B cell (primary cell): ENCODE results near the gene ZNF574. TPM values are rescaled to one million over a fixed set of nuclear protein-coding genes. Genes with fewer than 3 reads are reported as not detected.

Source experiments
- ATAC-seq: fragments of 200-7000 bp; cut with Tn5 transposase; one replicate; pipeline ENCODE4 v1.10.0; 2021; ENCODE audit warnings: low read depth, mild to moderate bottlenecking, moderate number of reproducible peaks, moderate library complexity
- CTCF ChIA-PET: fragments of 350-600 bp; sonication (Branson Sonifier 250); formaldehyde crosslinking; loops from one replicate; lab custom pipeline; 2021; ENCODE audit warnings: antibody characterized with exemption, inconsistent platforms; lab: Charles Lee
- POLR2A ChIA-PET: fragments of 350-600 bp; sonication (Branson Sonifier 250); formaldehyde crosslinking; loops from one replicate; lab custom pipeline; 2021; ENCODE audit warnings: antibody characterized with exemption; lab: Charles Lee
- DNase-seq: peaks from one replicate; pipeline ENCODE4 v3.0.0; 2013
- H2AFZ ChIP-seq: 2 replicates; pipeline ENCODE4 v1.6.1; 2012; ENCODE audit warnings: mild to moderate bottlenecking, low read depth, low read length; ENCODE audit not compliant: insufficient read depth, poor library complexity, severe bottlenecking
- H3K27ac ChIP-seq, 2 donors: 1 replicate in 1 of 2; 2 replicates in 1 of 2; pipeline ENCODE4 v1.5.1; 2012 to 2013; ENCODE audit warnings: low read length in 2 of 2, mild to moderate bottlenecking in 2 of 2, moderate library complexity in 1 of 2
- H3K27me3 ChIP-seq, 4 experiments: fragments of 200-600 bp in 1 of 4; sonication (generic) in 1 of 4; replicated peaks in 1 of 4; 1 replicate in 2 of 4; 2 replicates in 2 of 4; pipeline versions ENCODE4 v1.6.1 to v1.7.0; 2013 to 2016; ENCODE audit warnings: low read length in 3 of 4, mild to moderate bottlenecking in 2 of 4, mixed read lengths in 1 of 4, moderate library complexity in 1 of 4; ENCODE audit not compliant: insufficient read depth in 4 of 4, control insufficient read depth in 3 of 4; ENCODE audit errors: control extremely low read depth in 1 of 4
- H3K36me3 ChIP-seq, 2 experiments: replicated peaks in 1 of 2; 1 replicate in 1 of 2; 2 replicates in 1 of 2; pipeline versions ENCODE4 v1.6.1 to v1.7.1; 2013; ENCODE audit warnings: low read length in 1 of 2; ENCODE audit not compliant: insufficient read depth in 2 of 2, control insufficient read depth in 1 of 2; ENCODE audit errors: control extremely low read depth in 1 of 2, extremely low read depth in 1 of 2
- H3K4me1 ChIP-seq, 2 donors: fragments of 200-600 bp in 1 of 2; sonication (generic) in 1 of 2; 1 replicate in 1 of 2; 2 replicates in 1 of 2; pipeline versions ENCODE4 v1.5.1 to v1.6.1; 2013 to 2017; ENCODE audit warnings: low read length in 2 of 2; ENCODE audit not compliant: control insufficient read depth in 2 of 2, insufficient read depth in 2 of 2
- H3K4me2 ChIP-seq: replicated peaks from 2 replicates; pipeline ENCODE3; 2012; ENCODE audit warnings: mild to moderate bottlenecking, low read depth, low read length; ENCODE audit not compliant: poor library complexity, severe bottlenecking
- H3K4me3 ChIP-seq, 5 experiments: fragments of 200-600 bp in 1 of 5; sonication (generic) in 1 of 5; 1 replicate in 3 of 5; 2 replicates in 2 of 5; pipeline versions ENCODE4 v1.5.1 to v1.7.0; 2011 to 2016; ENCODE audit warnings: low read length in 4 of 5, mild to moderate bottlenecking in 4 of 5, low read depth in 2 of 5, control low read depth in 1 of 5, moderate library complexity in 1 of 5; ENCODE audit not compliant: insufficient read depth in 1 of 5; ENCODE audit errors: control extremely low read depth in 1 of 5, extremely low read depth in 1 of 5
- H3K79me2 ChIP-seq: fragments of 200-600 bp; sonication (generic); one replicate; pipeline ENCODE4 v1.6.0; 2016; ENCODE audit warnings: low read length; ENCODE audit not compliant: control insufficient read depth, insufficient read depth
- H3K9ac ChIP-seq: fragments of 200-600 bp; sonication (generic); 2 replicates; pipeline ENCODE4 v1.6.1; 2017; ENCODE audit warnings: mild to moderate bottlenecking, low read length, moderate library complexity
- H3K9me3 ChIP-seq, 3 donors: one replicate each; pipeline versions ENCODE4 v1.6.1 to v1.7.1; 2013; ENCODE audit warnings: low read length in 2 of 3; ENCODE audit not compliant: control insufficient read depth in 2 of 3, insufficient read depth in 1 of 3; ENCODE audit errors: control extremely low read depth in 1 of 3
- H4K20me1 ChIP-seq: 2 replicates; pipeline ENCODE4 v1.6.0; 2012; ENCODE audit warnings: mild to moderate bottlenecking, low read length; ENCODE audit not compliant: insufficient read depth, control insufficient read depth, poor library complexity, severe bottlenecking
- H3K27ac Mint-ChIP-seq: one replicate; pipeline ENCODE4 v1.8.0; 2021; ENCODE audit warnings: mixed read lengths
- H3K27me3 Mint-ChIP-seq: one replicate; pipeline ENCODE4 v1.8.0; 2021; ENCODE audit warnings: mixed read lengths
- H3K4me1 Mint-ChIP-seq: one replicate; pipeline ENCODE4 v1.8.0; 2021; ENCODE audit warnings: mixed read lengths
- H3K4me3 Mint-ChIP-seq: one replicate; pipeline ENCODE4 v1.8.0; 2021; ENCODE audit warnings: mixed read lengths
- H3K9me3 Mint-ChIP-seq: one replicate; pipeline ENCODE4 v1.8.0; 2022; ENCODE audit warnings: mixed read lengths; ENCODE audit not compliant: insufficient read depth
- CTCF ChIP-seq: fragments of 200-600 bp; IDR thresholded peaks from one replicate; pipeline ENCODE4 v1.8.0; 2022; ENCODE audit warnings: antibody characterized with exemption, mild to moderate bottlenecking
- EZH2 ChIP-seq: IDR thresholded peaks from 2 replicates; pipeline ENCODE4 v1.6.1; 2012; ENCODE audit warnings: borderline replicate concordance, low read depth, mild to moderate bottlenecking, moderate library complexity, low read length; ENCODE audit not compliant: insufficient read depth, poor library complexity, severe bottlenecking
- WGBS: methylation state at CpG from one replicate; pipeline ENCODE4 v1.1.5; 2013; ENCODE audit warnings: missing lambda C conversion rate; ENCODE audit not compliant: insufficient coverage; 5-methylcytosine and 5-hydroxymethylcytosine counted together
- intact Hi-C: fragments of 100-400 bp; cut with micrococcal nuclease; formaldehyde crosslinking; loops from one replicate; pipeline ENCODE4 v1.10.0; 2022
- polyA plus RNA-seq: library from polyadenylated mRNA; depleted of rRNA; stranded (reverse); fragments of >200 nt; gene quantifications from 2 replicates; pipeline ENCODE4 v1.2.3, GENCODE V29; 2012
- total RNA-seq, 2 donors: library from RNA; stranded (reverse); fragments of 120-200 nt in 1 of 2; gene quantifications; 1 replicate in 1 of 2; 2 replicates in 1 of 2; pipeline versions ENCODE4 v1.2.3 to v1.2.4, GENCODE V29; 2013 to 2022

Gene ZNF574
- total and polyA plus RNA-seq, 2 donors (not counting 1 experiment from before 2014, with no cell fraction given), result 27.4 to 29.1 TPM

GRCh38 chr19:42030645-42031440, 45.1 kb upstream of the ZNF574 start:
- H3K79me2 ChIP-seq, result no peaks in the 10 kb centered on the region
- H3K36me3 ChIP-seq, result no peaks in the 10 kb centered on the region
- H3K4me1 ChIP-seq, result peaks cover 0 to 5% of the 10 kb centered on the region in 2 donors
- H3K4me2 ChIP-seq, result no peak overlapping the region
- H3K9me3 ChIP-seq, result no peaks in the 10 kb centered on the region
- ChIA-PET CTCF (interaction anchor here (0.7 to 1.4 kb wide), 4 partner anchors 10 to 61 kb away, joined by 3 to 4 read pairs (median 3); no protein-coding TSS in a partner anchor), POLR2A (no interaction called here)
- H3K27me3 ChIP-seq, result peaks cover 0 to 8% (median 0%) of the 10 kb centered on the region in 4 experiments
- H3K9ac ChIP-seq, result no peak overlapping the region
- Mint-ChIP-seq H3K4me1 (peaks cover 6% of the 10 kb centered on the region), H3K9me3 (no peaks in the 10 kb centered on the region), H3K4me3 (no peak overlapping the region), H3K27ac (no peak overlapping the region), H3K27me3 (peaks cover 22% of the 10 kb centered on the region)
- H4K20me1 ChIP-seq, result no peaks in the 10 kb centered on the region
- TF ChIP-seq EZH2 (no peak), CTCF (no peak)
- intact Hi-C loops, result no loop called here
- DNase-seq (no peak), ATAC-seq (no peak)
- H3K27ac ChIP-seq, result no peak overlapping the region
- WGBS, result 84% methylated on average over 6 of the region's 7 CpGs
- no peak overlapping the region for H2AFZ ChIP-seq
- H3K4me3 ChIP-seq, result no peak overlapping the region

GRCh38 chr19:42032431-42032830, 43.5 kb upstream of the ZNF574 start:
- Histone ChIP-seq H3K4me1 (peaks cover 0 to 5% of the 10 kb centered on the region in 2 donors), H2AFZ (no peak overlapping the region), H3K4me2 (no peak overlapping the region), H3K9me3 (no peaks in the 10 kb centered on the region), H3K36me3 (no peaks in the 10 kb centered on the region), H3K79me2 (no peaks in the 10 kb centered on the region), H3K9ac (no peak overlapping the region), H3K4me3 (no peak overlapping the region), H3K27ac (no peak overlapping the region), H3K27me3 (peaks cover 0 to 8% (median 0%) of the 10 kb centered on the region in 4 experiments), H4K20me1 (no peaks in the 10 kb centered on the region)
- WGBS, result 93% methylated on average over 5 of the region's 5 CpGs
- Mint-ChIP-seq H3K9me3 (no peaks in the 10 kb centered on the region), H3K27me3 (peaks cover 14% of the 10 kb centered on the region), H3K27ac (no peak overlapping the region), H3K4me1 (peaks cover 6% of the 10 kb centered on the region), H3K4me3 (no peak overlapping the region)
- ChIA-PET CTCF (no interaction called here), POLR2A (no interaction called here)
- DNase-seq (no peak), ATAC-seq (no peak)
- TF ChIP-seq CTCF, result no peak
- TF ChIP-seq EZH2, result no peak
- intact Hi-C loops, result no loop called here
